Glomerular visceral epithelial cell (primary cell): ENCODE data around the gene PNPLA5.
"Not testable (repeated sequence)": the region's sequence is repeated elsewhere in the genome, so short reads cannot be mapped to it uniquely, and the experiment has no call there.

ENCODE experiments used
- DNase-seq: peaks from one replicate; pipeline ENCODE4 v3.0.0-alpha.2; 2016; ENCODE audit errors: extremely low spot score

The PNPLA5 gene

GRCh38 chr22:43891360-43892182 is at the start of gene PNPLA5:
TSS of gene PNPLA5 (minus strand) at chr22:43892013. CDS start at chr22:43891880, 133 bp downstream.
- DNase-seq, result no peak

GRCh38 chr22:43941449-43941848 is 49.6 kb upstream of the PNPLA5 start:
- no peak for DNase-seq

GRCh38 chr22:43931771-43932170 is 40.0 kb upstream of the PNPLA5 start:
- DNase-seq, result no peak

GRCh38 chr22:43928908-43929307 is 37.1 kb upstream of the PNPLA5 start:
- no peak for DNase-seq

GRCh38 chr22:43928468-43928867 is 36.7 kb upstream of the PNPLA5 start:
- no peak for DNase-seq

- peak; percentile 37 for DNase-seq
Measured at GRCh38 chr22:43926349-43926710, 34.5 kb upstream of the PNPLA5 start.

- peak; percentile 38 for DNase-seq
Measured at GRCh38 chr22:43925433-43926348, 33.9 kb upstream of the PNPLA5 start.

- DNase-seq, result no peak
Measured at GRCh38 chr22:43924877-43925276, 33.1 kb upstream of the PNPLA5 start.

GRCh38 chr22:43923631-43924464 is 32.0 kb upstream of the PNPLA5 start, which contains the start of gene PNPLA3:
TSS of gene PNPLA3 (plus strand) at chr22:43923805. CDS start at chr22:43923912, 107 bp downstream.
- DNase-seq, result peak; percentile 80

- DNase-seq, result no peak
Measured at GRCh38 chr22:43923191-43923590, 31.4 kb upstream of the PNPLA5 start.

- no peak for DNase-seq
Measured at GRCh38 chr22:43922123-43922522, 30.3 kb upstream of the PNPLA5 start.

- peak; percentile 84 for DNase-seq
Measured at GRCh38 chr22:43921370-43921769, 29.6 kb upstream of the PNPLA5 start.

GRCh38 chr22:43919106-43919973 is 27.5 kb upstream of the PNPLA5 start:
- DNase-seq, result no peak

- no peak for DNase-seq
Measured at GRCh38 chr22:43917521-43917920, 25.7 kb upstream of the PNPLA5 start.

- no peak for DNase-seq
Measured at GRCh38 chr22:43911351-43911750, 19.5 kb upstream of the PNPLA5 start.

GRCh38 chr22:43910178-43910695 is 18.4 kb upstream of the PNPLA5 start:
- DNase-seq, result no peak

- DNase-seq, result no peak
Measured at GRCh38 chr22:43909708-43910107, 17.9 kb upstream of the PNPLA5 start.

GRCh38 chr22:43905681-43906080 is 13.9 kb upstream of the PNPLA5 start:
- DNase-seq, result no peak

- not testable (repeated sequence) for DNase-seq
Measured at GRCh38 chr22:43904412-43904811, 12.6 kb upstream of the PNPLA5 start.

GRCh38 chr22:43903033-43903432 is 11.2 kb upstream of the PNPLA5 start:
- DNase-seq, result not testable (repeated sequence)
